Measurements from ENCODE around the gene TRPM5.
A peak's percentile ranks its signal among the peaks of the same experiment; 100 is the strongest.

Gene TRPM5

DNA sequence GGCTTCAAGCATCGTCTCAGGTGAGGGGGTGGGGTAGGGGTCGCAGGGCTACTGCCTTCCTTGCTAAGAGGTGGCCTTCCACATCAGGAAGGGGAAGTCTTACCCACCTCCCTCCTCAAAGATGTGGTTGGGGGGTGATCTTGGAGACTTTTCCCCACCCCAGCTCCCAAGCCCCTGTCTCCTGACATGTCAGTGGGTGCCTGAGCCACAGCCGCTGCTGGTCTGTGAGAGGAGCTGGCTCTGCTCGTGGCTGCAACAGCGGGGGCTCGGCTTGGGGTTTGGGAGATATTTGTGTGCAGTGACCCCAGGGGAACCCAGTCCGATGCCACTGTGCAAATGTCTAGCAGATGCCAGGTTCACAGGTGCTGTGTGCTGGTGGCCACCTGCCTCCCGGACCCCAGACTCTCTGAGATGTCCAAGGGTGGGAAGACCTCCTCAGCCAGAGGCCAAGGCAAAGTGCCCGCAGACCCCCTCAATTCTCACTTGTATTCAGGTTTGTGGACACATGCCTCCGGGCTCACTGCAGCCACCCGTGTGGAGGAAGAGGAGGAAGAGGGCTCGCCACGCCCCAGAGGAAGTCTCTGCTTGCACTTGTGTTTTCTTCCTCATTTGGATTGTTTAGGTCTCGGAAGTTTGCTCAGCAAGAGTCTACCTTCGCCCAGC, 2.4 kb upstream of the TRPM5 start:
- no peak overlapping the region for H3K27ac ChIP-seq (ENCODE audit: insufficient read depth, low read depth, low read length, poor library complexity, severe bottlenecking)
- no peak overlapping the region for H3K4me3 ChIP-seq (ENCODE audit: insufficient read depth, low read depth, low read length)
- no peaks in the 10 kb centered on the region for H3K4me1 ChIP-seq (ENCODE audit: control insufficient read depth, insufficient read depth, low read length)
- WGBS, 2 experiments: 89 to 90% methylated on average over 15 of the region's 15 CpGs
- H3K9me3 ChIP-seq (ENCODE audit: control insufficient read depth, low read length): no peaks in the 10 kb centered on the region
- H3K36me3 ChIP-seq (ENCODE audit: control insufficient read depth, insufficient read depth, low read length): no peaks in the 10 kb centered on the region
- peaks cover 91% of the 10 kb centered on the region for H3K27me3 ChIP-seq (ENCODE audit: control insufficient read depth, insufficient read depth, low read length, poor library complexity, severe bottlenecking)

DNA sequence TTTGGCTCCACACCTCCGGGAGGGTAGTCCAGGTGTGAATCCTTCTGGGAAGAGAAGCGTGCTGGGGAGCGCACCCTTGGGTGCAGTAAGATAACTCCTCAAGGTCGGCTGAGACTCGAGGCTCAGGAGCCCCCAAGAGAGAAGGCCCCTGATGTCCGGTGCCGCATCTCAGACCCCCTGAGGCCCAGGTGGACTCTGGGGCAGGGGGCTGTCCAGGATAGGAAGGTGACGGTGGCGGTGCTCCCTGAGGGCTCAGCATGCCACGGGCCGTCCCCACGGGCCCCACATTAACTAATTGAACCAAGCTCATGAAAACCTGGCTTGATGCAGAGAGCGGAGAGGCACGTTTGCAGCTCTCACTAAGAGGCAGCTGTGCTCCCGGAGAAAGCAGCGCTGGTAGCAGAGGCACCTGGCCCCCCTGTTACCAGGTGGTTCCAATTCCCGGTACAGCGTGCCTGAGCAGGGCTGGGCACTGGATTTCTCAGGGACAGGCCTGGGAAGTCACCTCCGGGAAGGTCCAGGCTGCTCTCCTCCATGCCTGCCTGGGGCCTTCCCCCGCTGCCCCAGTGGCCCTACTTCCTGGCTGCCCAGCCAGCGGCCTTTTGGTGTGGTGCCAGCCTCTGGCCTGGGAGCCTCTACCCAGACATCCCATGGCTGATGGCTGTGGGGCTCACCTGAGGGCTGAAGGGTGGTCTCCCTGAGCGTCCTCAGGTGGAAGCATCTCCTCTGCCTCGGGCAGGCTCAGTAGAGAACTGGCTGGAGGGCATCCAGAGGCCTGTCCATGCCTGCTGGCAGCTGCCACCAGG, 1.6 kb upstream of the TRPM5 start:
- 78 to 79% methylated on average over 23 of the region's 23 CpGs for WGBS, 2 experiments
- Histone ChIP-seq H3K4me3 (ENCODE audit: insufficient read depth, low read depth, low read length) (no peak overlapping the region), H3K27ac (ENCODE audit: insufficient read depth, low read depth, low read length, poor library complexity, severe bottlenecking) (no peak overlapping the region), H3K9me3 (ENCODE audit: control insufficient read depth, low read length) (no peaks in the 10 kb centered on the region), H3K27me3 (ENCODE audit: control insufficient read depth, insufficient read depth, low read length, poor library complexity, severe bottlenecking) (peaks cover 96% of the 10 kb centered on the region), H3K4me1 (ENCODE audit: control insufficient read depth, insufficient read depth, low read length) (no peaks in the 10 kb centered on the region), H3K36me3 (ENCODE audit: control insufficient read depth, insufficient read depth, low read length) (no peaks in the 10 kb centered on the region)

DNA sequence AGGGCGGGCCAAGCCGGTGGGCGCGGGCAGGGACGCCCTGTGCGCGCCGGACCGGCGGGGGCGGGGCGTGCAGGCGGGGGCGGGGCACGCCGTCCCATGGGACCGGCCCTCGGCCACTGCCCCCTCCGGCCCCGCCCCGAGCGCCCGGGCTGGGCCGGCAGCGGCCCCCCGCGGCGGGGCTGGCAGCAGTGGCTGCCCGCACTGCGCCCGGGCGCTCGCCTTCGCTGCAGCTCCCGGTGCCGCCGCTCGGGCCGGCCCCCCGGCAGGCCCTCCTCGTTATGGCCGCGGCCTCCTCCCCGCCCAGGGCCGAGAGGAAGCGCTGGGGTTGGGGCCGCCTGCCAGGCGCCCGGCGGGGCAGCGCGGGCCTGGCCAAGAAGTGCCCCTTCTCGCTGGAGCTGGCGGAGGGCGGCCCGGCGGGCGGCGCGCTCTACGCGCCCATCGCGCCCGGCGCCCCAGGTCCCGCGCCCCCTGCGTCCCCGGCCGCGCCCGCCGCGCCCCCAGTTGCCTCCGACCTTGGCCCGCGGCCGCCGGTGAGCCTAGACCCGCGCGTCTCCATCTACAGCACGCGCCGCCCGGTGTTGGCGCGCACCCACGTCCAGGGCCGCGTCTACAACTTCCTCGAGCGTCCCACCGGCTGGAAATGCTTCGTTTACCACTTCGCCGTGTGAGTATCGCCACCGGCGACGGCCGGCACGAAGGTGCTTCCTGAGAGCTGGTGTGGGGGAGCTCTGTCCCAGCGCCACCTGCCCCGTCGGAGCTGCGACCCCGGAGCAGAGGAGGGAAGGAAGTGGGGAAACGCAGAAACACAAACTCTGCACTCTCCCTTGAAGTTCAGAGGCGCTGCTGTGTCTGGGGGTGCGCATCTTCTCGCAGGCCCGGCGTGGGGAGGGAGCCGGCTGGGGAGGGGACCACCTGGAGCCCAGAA, 769 bp upstream of the TRPM5 start, which contains the start of gene KCNQ1:
Gene KCNQ1, plus strand, starts transcription at position 188 of the 925 bp plus-strand sequence. Its CDS starts 91 bp downstream, at position 279.
- H3K27me3 ChIP-seq (ENCODE audit: control insufficient read depth, insufficient read depth, low read length, poor library complexity, severe bottlenecking): peaks cover 95% of the 10 kb centered on the region
- no peak within 1 kb of the TSS for H3K27ac ChIP-seq (ENCODE audit: insufficient read depth, low read depth, low read length, poor library complexity, severe bottlenecking)
- H3K36me3 ChIP-seq (ENCODE audit: control insufficient read depth, insufficient read depth, low read length): no peaks in the 10 kb centered on the region
- no peaks in the 10 kb centered on the region for H3K4me1 ChIP-seq (ENCODE audit: control insufficient read depth, insufficient read depth, low read length)
- H3K4me3 ChIP-seq (ENCODE audit: insufficient read depth, low read depth, low read length): peak within 1 kb of the TSS; percentile 22
- no peaks in the 10 kb centered on the region for H3K9me3 ChIP-seq (ENCODE audit: control insufficient read depth, low read length)
- 4% methylated on average over 116 of the region's 116 CpGs for WGBS, 2 experiments

DNA sequence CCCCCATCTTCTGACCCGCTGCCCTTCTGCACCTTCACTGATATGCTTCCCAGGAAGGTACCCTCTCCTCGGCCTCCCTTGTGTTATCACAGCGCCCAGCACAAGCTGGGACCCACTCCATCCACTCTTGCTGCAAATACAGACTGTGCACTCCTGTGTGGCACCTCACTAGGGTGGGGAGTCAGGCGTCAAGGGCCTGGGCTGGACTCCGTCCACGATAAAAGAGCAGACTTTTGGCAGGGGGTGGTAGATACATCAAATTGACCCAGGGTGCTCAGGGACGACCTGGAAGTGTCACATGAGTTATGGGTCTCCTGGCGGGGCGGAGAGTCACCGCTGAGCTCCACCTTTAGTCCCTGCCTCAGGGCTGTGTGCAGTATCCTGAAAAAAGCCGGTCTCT, 908 bp downstream of the TRPM5 start:
- Histone ChIP-seq H3K36me3 (ENCODE audit: control insufficient read depth, insufficient read depth, low read length) (no peaks in the 10 kb centered on the region), H3K27ac (ENCODE audit: insufficient read depth, low read depth, low read length, poor library complexity, severe bottlenecking) (no peak overlapping the region), H3K4me1 (ENCODE audit: control insufficient read depth, insufficient read depth, low read length) (no peaks in the 10 kb centered on the region), H3K9me3 (ENCODE audit: control insufficient read depth, low read length) (no peaks in the 10 kb centered on the region), H3K4me3 (ENCODE audit: insufficient read depth, low read depth, low read length) (no peak overlapping the region), H3K27me3 (ENCODE audit: control insufficient read depth, insufficient read depth, low read length, poor library complexity, severe bottlenecking) (peaks cover 92% of the 10 kb centered on the region)
- WGBS, 2 experiments: 69 to 72% methylated on average over 11 of the region's 11 CpGs

DNA sequence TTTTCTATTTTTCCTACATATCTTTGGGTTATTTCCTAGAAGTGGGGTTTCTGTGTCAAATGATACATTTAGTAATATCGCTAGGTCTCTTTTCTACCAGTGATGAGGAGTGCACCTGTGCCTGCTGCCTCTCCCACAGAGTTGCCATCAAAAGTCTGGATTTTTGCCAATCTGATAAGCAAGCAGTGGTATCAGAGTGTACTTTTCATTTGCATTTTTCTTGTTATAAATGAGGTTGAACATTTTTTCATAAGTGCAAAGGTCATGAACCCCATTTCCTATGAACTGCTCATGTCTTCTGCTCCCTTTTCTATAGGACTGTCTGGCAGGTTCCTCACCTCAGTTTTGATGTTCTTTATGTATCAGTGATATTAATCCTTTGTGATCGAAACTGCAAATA, 1.7 kb downstream of the TRPM5 start:
- Histone ChIP-seq H3K27me3 (ENCODE audit: control insufficient read depth, insufficient read depth, low read length, poor library complexity, severe bottlenecking) (peaks cover 91% of the 10 kb centered on the region), H3K36me3 (ENCODE audit: control insufficient read depth, insufficient read depth, low read length) (no peaks in the 10 kb centered on the region), H3K4me3 (ENCODE audit: insufficient read depth, low read depth, low read length) (no peak overlapping the region), H3K9me3 (ENCODE audit: control insufficient read depth, low read length) (no peaks in the 10 kb centered on the region), H3K4me1 (ENCODE audit: control insufficient read depth, insufficient read depth, low read length) (no peaks in the 10 kb centered on the region), H3K27ac (ENCODE audit: insufficient read depth, low read depth, low read length, poor library complexity, severe bottlenecking) (no peak overlapping the region)
- WGBS, 2 experiments: 98 to 100% methylated on average over 1 to 2 of the region's 2 CpGs

DNA sequence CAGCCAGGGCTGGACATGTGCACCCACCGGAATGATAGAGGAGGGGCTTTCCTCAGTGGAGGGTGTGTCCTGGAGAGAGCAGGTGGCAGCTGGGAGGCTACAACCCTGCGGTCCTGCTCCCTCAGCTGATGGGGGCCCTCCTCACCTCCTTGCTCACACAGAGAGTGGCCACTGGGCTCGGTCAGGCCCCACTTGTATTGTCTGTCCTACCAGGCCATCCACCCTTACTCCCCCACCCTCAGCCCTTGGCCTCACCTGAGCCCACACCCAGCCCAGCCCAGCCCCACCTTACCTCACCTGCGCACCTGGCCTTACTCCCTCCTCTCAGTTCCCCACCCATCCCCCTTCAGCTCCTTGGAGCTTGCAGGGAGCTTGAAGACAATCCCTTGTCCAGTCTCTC, 3.1 kb downstream of the TRPM5 start:
- H3K4me3 ChIP-seq (ENCODE audit: insufficient read depth, low read depth, low read length): no peak overlapping the region
- no peak overlapping the region for H3K27ac ChIP-seq (ENCODE audit: insufficient read depth, low read depth, low read length, poor library complexity, severe bottlenecking)
- no peaks in the 10 kb centered on the region for H3K9me3 ChIP-seq (ENCODE audit: control insufficient read depth, low read length)
- no peaks in the 10 kb centered on the region for H3K4me1 ChIP-seq (ENCODE audit: control insufficient read depth, insufficient read depth, low read length)
- H3K27me3 ChIP-seq (ENCODE audit: control insufficient read depth, insufficient read depth, low read length, poor library complexity, severe bottlenecking): peaks cover 79% of the 10 kb centered on the region
- no peaks in the 10 kb centered on the region for H3K36me3 ChIP-seq (ENCODE audit: control insufficient read depth, insufficient read depth, low read length)
- 83 to 84% methylated on average over 4 of the region's 4 CpGs for WGBS, 2 experiments

DNA sequence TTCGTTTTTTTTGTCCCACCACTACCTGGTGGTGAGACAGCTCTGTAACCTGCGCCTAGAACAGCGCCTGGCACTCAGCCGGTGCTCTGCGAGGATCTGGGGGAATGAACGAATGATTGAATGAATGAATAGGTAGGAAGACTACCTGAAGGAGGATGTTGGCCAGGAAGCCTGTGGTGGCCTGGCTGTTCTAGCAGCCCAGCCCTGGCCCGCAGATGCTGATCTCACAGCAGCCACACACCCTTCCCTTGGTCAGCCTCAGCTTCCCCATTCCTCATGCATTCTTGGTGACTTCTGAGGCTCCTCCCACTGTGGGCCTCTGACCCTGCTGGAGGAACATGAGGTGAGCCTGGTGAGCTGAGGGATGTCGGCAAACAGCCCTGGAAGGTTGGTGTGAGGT, 3.7 kb downstream of the TRPM5 start:
- no peak overlapping the region for H3K4me3 ChIP-seq (ENCODE audit: insufficient read depth, low read depth, low read length)
- H3K4me1 ChIP-seq (ENCODE audit: control insufficient read depth, insufficient read depth, low read length): no peaks in the 10 kb centered on the region

DNA sequence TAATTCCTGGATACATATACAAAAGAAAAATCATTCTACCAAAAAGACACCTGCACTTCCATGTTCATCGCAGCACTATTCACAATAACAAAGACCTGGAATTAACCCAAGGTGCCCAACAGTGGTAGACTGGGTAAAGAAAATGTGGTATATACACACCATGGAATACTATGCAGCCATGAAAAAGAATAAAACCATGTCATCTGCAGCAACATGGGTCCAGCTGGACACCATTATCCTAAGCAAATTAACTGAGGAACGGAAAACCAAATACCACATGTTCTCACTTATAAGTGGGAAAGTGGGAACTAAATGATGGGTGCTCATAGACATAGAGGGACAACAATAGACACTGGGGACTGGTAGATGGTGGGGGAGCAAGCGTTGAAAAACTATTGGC, 4.5 kb downstream of the TRPM5 start:
- peaks cover 65% of the 10 kb centered on the region for H3K27me3 ChIP-seq (ENCODE audit: control insufficient read depth, insufficient read depth, low read length, poor library complexity, severe bottlenecking)

More for the DNA sequence above, 3.7 kb downstream of the TRPM5 start:
- H3K36me3 ChIP-seq (ENCODE audit: control insufficient read depth, insufficient read depth, low read length): no peaks in the 10 kb centered on the region
- H3K27me3 ChIP-seq (ENCODE audit: control insufficient read depth, insufficient read depth, low read length, poor library complexity, severe bottlenecking): peaks cover 73% of the 10 kb centered on the region
- H3K9me3 ChIP-seq (ENCODE audit: control insufficient read depth, low read length): no peaks in the 10 kb centered on the region
- 83 to 84% methylated on average over 8 of the region's 8 CpGs for WGBS, 2 experiments
- H3K27ac ChIP-seq (ENCODE audit: insufficient read depth, low read depth, low read length, poor library complexity, severe bottlenecking): no peak overlapping the region

DNA sequence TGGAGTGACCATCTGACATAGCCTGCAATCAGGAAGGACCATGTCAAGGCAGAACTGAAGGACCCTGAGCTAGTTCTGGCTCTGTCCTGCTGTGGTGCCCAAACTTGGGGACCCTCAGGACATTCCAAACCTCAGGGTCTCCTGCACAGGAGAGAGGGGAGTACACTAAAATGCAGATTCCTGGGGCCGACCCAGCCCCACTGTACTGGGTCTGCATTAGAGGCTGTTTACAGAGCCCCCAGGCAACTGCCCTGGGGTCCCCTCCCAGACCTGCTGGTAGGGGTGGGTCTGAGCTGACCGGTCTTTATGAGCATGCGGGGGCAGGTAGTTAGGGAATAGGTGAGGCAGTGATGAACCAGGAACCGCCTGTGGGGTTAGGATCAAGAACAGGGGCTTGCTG, 6.8 kb downstream of the TRPM5 start:
- H3K4me1 ChIP-seq (ENCODE audit: control insufficient read depth, insufficient read depth, low read length): no peaks in the 10 kb centered on the region
- H3K27ac ChIP-seq (ENCODE audit: insufficient read depth, low read depth, low read length, poor library complexity, severe bottlenecking): no peak overlapping the region
- no peaks in the 10 kb centered on the region for H3K36me3 ChIP-seq (ENCODE audit: control insufficient read depth, insufficient read depth, low read length)
- WGBS, 2 experiments: 85 to 87% methylated on average over 4 of the region's 4 CpGs
- peaks cover 46% of the 10 kb centered on the region for H3K27me3 ChIP-seq (ENCODE audit: control insufficient read depth, insufficient read depth, low read length, poor library complexity, severe bottlenecking)
- no peak overlapping the region for H3K4me3 ChIP-seq (ENCODE audit: insufficient read depth, low read depth, low read length)
- no peaks in the 10 kb centered on the region for H3K9me3 ChIP-seq (ENCODE audit: control insufficient read depth, low read length)

More for the DNA sequence above, 4.5 kb downstream of the TRPM5 start:
- no peak overlapping the region for H3K4me3 ChIP-seq (ENCODE audit: insufficient read depth, low read depth, low read length)
- no peak overlapping the region for H3K27ac ChIP-seq (ENCODE audit: insufficient read depth, low read depth, low read length, poor library complexity, severe bottlenecking)
- H3K36me3 ChIP-seq (ENCODE audit: control insufficient read depth, insufficient read depth, low read length): no peaks in the 10 kb centered on the region
- H3K4me1 ChIP-seq (ENCODE audit: control insufficient read depth, insufficient read depth, low read length): no peaks in the 10 kb centered on the region
- H3K9me3 ChIP-seq (ENCODE audit: control insufficient read depth, low read length): no peaks in the 10 kb centered on the region
- WGBS, 2 experiments: 96 to 100% methylated on average over 1 to 3 of the region's 3 CpGs

Measured in ectodermal cell (in vitro differentiated cells).